HepG2 (cell line): Measurements from ENCODE around the gene IDUA.

Source experiments
- CBFB ChIP-seq: sonication (generic); formaldehyde crosslinking; IDR thresholded peaks from 2 replicates; pipeline ENCODE4 v1.4.0; 2020; ENCODE audit warnings: missing genetic modification reagents
- CBX5 ChIP-seq: sonication (generic); formaldehyde crosslinking; IDR thresholded peaks from 2 replicates; pipeline ENCODE4 v1.4.0; 2020; ENCODE audit warnings: missing genetic modification reagents, borderline replicate concordance
- CREM ChIP-seq, 2 experiments: sonication (generic) in 1 of 2; formaldehyde crosslinking in 1 of 2; IDR thresholded peaks; 2 replicates each; pipeline versions ENCODE4 v1.4.0 to v1.6.1; 2016 to 2020; ENCODE audit warnings: antibody characterized with exemption in 1 of 2, mild to moderate bottlenecking in 1 of 2, missing genetic modification reagents in 1 of 2
- EZH2 ChIP-seq: conservative IDR thresholded peaks from 2 replicates; pipeline ENCODE4 v1.6.1; 2012; ENCODE audit warnings: mild to moderate bottlenecking, low read depth, low read length, moderate library complexity
- FOXO1 ChIP-seq: sonication (generic); formaldehyde crosslinking; IDR thresholded peaks from 2 replicates; pipeline ENCODE4 v1.4.0; 2020; ENCODE audit warnings: missing genetic modification reagents
- JUN ChIP-seq: sonication (generic); formaldehyde crosslinking; IDR thresholded peaks from 2 replicates; pipeline ENCODE4 v1.4.0; 2020; ENCODE audit warnings: mild to moderate bottlenecking, missing genetic modification reagents
- POLR2A ChIP-seq, 2 experiments: IDR thresholded peaks; 2 replicates each; pipeline ENCODE4 v1.6.1; 2011; ENCODE audit warnings: low read depth in 2 of 2, low read length in 2 of 2, mild to moderate bottlenecking in 1 of 2, moderate library complexity in 1 of 2; ENCODE audit not compliant: insufficient read depth in 1 of 2
- ZFX ChIP-seq: sonication (generic); formaldehyde crosslinking; IDR thresholded peaks from 2 replicates; pipeline ENCODE4 v1.4.0; 2020; ENCODE audit warnings: mild to moderate bottlenecking, low read depth, missing genetic modification reagents, moderate library complexity
- ZFY ChIP-seq: sonication (generic); formaldehyde crosslinking; IDR thresholded peaks from 2 replicates; pipeline ENCODE4 v1.4.0; 2020; ENCODE audit warnings: missing genetic modification reagents
- ZNF44 ChIP-seq: sonication (generic); formaldehyde crosslinking; IDR thresholded peaks from 2 replicates; pipeline ENCODE4 v1.5.1; 2020; ENCODE audit warnings: mild to moderate bottlenecking, missing genetic modification reagents

DNA sequence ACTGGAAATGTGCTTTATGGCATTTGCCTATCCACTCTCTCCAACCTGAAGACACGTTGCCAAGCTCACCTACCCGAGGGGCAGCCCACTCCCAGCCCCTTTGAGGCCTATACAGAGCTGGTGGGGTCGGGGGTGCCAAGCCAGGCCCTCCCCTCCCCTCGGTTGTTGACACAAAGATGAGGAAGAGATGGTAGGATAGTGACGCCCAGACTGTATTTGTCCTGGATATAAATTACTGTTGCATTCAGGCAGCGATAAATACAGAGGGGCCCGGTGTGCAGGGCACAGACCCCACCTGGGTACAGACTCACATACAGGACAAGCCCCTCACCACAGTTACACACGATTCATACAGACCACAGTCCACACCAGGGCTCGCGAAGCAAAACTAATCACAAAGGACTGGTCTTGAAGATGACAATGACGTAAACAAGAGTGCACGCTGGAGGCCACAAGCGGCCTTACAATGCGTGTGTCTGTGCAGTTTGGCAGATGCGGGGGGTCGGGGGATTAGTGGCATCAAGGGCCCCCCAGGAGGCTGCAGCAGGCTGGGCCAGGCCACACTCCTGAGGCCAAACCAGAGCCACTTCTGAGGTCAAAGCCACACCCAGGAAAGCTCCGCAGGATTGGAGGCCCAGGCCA, 28.0 kb upstream of the IDUA start:
- no peak for TF ChIP-seq ZNF44 (CRISPR knock-in tag)
- TF ChIP-seq CBX5 (CRISPR knock-in tag), result no peak
- TF ChIP-seq POLR2A (IDR thresholded peaks at IDR 0.05; ENCODE audit: insufficient read depth in 1 of 2, low read depth in 2 of 2, low read length in 2 of 2), result no peak
- no peak for TF ChIP-seq EZH2
- no peak for TF ChIP-seq CBFB (CRISPR knock-in tag)
- no peak for TF ChIP-seq ZFY
- no peak for TF ChIP-seq JUN (CRISPR knock-in tag)
- no peak for TF ChIP-seq ZFX
- no peak for TF ChIP-seq FOXO1 (CRISPR knock-in tag)
- no peak for TF ChIP-seq CREM (IDR thresholded peaks at IDR 0.05)
- no peak for TF ChIP-seq CREM (CRISPR knock-in tag; IDR thresholded peaks at IDR 0.05)
